Central memory CD8-positive, alpha-beta T cell (primary cell): ENCODE results near the gene METTL23.
"Not testable (repeated sequence)": the region's sequence is repeated elsewhere in the genome, so short reads cannot be mapped to it uniquely, and the experiment has no call there.

Experiments used
- ATAC-seq: fragments of 150-1000 bp; cut with Tn5 transposase; replicated peaks from 2 replicates; pipeline ENCODE4 v1.10.0; 2022; ENCODE audit warnings: mild to moderate bottlenecking, moderate FRiP score, moderate number of reproducible peaks; ENCODE audit not compliant: poor library complexity, severe bottlenecking; ENCODE audit errors: extremely low read depth
- DNase-seq, 2 donors: peaks; one replicate each; pipeline ENCODE4 v3.0.0; 2021; ENCODE audit warnings: low spot score in 2 of 2
- H3K27ac Mint-ChIP-seq: one replicate; pipeline ENCODE4 v1.8.0; 2022; ENCODE audit warnings: low read depth, mild to moderate bottlenecking, moderate library complexity, mixed read lengths
- H3K27me3 Mint-ChIP-seq: one replicate; pipeline ENCODE4 v1.8.0; 2022; ENCODE audit warnings: mixed read lengths
- H3K36me3 Mint-ChIP-seq: one replicate; pipeline ENCODE4 v1.8.0; 2022; ENCODE audit warnings: mild to moderate bottlenecking, moderate library complexity, mixed read lengths; ENCODE audit not compliant: insufficient read depth
- H3K4me1 Mint-ChIP-seq: one replicate; pipeline ENCODE4 v1.8.0; 2022; ENCODE audit warnings: mixed read lengths
- H3K4me3 Mint-ChIP-seq: one replicate; pipeline ENCODE4 v1.8.0; 2022; ENCODE audit warnings: mild to moderate bottlenecking, moderate library complexity, mixed read lengths
- H3K9me3 Mint-ChIP-seq: one replicate; pipeline ENCODE4 v1.8.0; 2022; ENCODE audit warnings: mixed read lengths

The METTL23 gene

DNA sequence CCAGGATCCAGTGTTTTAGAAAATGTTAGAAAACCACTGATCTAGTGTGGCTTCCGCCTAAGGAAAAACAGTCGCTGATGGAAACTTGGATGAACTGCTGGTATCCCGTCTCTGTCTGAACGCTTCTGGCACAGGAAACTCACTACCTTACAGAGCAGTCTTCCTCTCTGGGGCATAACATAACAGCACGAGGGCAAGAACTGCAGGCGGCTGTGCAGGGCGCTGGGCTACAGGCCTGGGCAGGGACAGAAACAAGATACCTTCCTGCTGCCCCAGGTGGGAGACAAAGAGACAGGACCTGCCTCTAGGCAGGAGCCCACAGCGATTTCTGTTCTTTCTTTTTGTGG is 26.4 kb upstream of the METTL23 start:
- H3K36me3 Mint-ChIP-seq, result no peaks in the 10 kb centered on the region
- H3K27me3 Mint-ChIP-seq, result no peaks in the 10 kb centered on the region
- DNase-seq (no peak), ATAC-seq (peak; percentile 26)
- peaks cover 35% of the 10 kb centered on the region for H3K4me1 Mint-ChIP-seq
- peak overlapping the region; percentile 61 for H3K4me3 Mint-ChIP-seq
- no peaks in the 10 kb centered on the region for H3K9me3 Mint-ChIP-seq
- peak overlapping the region; percentile 79 for H3K27ac Mint-ChIP-seq

DNA sequence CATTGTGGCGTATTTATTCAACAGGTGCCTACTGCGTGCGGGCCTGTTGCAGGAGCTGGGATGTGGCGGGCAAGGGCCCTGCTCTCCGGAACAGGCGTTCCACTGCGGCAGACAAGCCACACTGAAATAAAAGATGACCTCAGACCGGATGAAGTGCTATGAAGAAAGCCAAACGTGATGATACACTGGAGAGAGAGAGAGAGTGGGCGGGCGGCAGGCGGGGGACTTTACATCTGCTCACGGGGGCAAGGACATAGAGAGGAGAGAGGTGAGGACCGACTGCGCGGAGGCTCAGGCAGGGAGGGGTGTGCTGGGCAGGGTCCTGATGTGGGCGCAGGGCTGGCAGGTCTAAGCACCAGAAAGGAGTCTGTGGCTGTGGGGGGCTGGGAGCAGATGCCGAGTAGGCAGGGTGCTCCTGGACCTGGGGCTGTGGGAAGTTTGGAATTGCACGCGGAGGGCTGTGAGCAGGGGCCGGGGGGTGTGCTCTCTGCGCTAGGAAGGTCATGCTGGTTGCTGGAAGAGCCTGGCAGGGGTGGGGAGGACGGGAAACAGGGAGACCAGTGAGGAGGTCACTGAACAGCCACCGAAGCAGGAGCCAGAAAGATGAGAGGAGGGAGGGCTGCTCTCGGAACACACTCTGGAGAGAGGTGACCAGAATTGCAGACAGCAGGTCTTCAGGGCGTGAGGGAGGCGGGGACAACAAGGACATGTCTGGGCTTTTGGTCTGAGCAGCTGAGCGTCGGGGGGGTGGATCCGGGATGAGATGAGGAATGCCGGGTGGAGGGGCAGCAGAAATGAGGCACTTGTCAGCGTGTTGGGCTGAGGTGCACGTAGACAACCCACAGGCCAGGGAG is 25.8 kb upstream of the METTL23 start:
- peak overlapping the region; percentile 61 for H3K4me3 Mint-ChIP-seq
- DNase-seq (peak in 1 of 2 donors; percentile 32), ATAC-seq (peak; percentile 84)
- H3K27me3 Mint-ChIP-seq, result no peaks in the 10 kb centered on the region
- H3K36me3 Mint-ChIP-seq, result no peaks in the 10 kb centered on the region
- H3K27ac Mint-ChIP-seq, result peak overlapping the region; percentile 79
- no peaks in the 10 kb centered on the region for H3K9me3 Mint-ChIP-seq
- peaks cover 29% of the 10 kb centered on the region for H3K4me1 Mint-ChIP-seq

DNA sequence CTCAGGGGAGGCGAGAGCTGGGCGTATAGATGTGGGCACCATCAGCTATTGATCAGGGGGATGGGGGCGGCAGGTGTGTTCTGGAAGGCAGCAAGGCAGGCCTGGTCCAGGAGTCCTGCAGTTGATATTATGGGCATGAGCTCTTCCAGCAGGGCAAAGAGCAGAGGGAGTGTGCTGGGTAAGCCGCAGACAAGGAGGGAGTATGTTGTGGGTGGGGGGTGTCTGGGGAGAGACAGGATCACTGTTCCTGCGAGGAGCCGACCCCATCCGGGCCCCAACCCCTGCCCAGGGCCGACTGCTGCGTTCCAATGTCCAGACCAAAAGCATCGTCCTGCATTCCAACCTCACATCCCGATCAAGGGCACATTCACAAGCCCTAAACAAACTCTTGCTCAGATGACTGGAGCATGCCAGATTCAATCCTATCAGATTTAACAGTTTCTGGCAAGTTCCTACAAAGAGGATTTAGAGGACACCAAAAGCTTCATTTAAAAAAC is 25.1 kb upstream of the METTL23 start:
- Mint-ChIP-seq H3K9me3 (no peaks in the 10 kb centered on the region), H3K36me3 (no peaks in the 10 kb centered on the region), H3K27me3 (no peaks in the 10 kb centered on the region), H3K4me1 (peaks cover 26% of the 10 kb centered on the region), H3K4me3 (no peak overlapping the region), H3K27ac (no peak overlapping the region)
- ATAC-seq (no peak), DNase-seq (no peak)

DNA sequence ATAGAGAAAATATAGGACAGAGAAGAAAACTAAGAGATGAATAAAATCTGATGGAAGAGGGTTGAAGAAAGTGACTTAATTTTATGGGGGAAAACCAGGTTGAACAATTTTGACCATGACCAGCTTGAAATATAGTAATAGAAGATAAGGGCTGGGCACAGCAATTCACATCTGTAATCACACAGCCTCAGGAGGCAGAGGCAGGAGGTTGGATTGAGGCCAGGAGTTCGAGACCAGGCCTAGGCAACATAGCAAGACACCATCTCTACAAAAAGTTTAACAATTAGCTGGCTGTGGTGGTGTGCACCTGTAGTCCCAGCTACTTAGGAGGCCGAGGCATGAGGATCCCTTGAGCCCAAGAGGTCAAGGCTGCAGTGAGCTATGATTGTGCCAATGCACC is 24.6 kb upstream of the METTL23 start:
- Mint-ChIP-seq H3K4me3 (no peak overlapping the region), H3K27me3 (no peaks in the 10 kb centered on the region), H3K9me3 (no peaks in the 10 kb centered on the region), H3K36me3 (no peaks in the 10 kb centered on the region), H3K27ac (no peak overlapping the region), H3K4me1 (peaks cover 26% of the 10 kb centered on the region)
- no peak for DNase-seq
- no peak for ATAC-seq

DNA sequence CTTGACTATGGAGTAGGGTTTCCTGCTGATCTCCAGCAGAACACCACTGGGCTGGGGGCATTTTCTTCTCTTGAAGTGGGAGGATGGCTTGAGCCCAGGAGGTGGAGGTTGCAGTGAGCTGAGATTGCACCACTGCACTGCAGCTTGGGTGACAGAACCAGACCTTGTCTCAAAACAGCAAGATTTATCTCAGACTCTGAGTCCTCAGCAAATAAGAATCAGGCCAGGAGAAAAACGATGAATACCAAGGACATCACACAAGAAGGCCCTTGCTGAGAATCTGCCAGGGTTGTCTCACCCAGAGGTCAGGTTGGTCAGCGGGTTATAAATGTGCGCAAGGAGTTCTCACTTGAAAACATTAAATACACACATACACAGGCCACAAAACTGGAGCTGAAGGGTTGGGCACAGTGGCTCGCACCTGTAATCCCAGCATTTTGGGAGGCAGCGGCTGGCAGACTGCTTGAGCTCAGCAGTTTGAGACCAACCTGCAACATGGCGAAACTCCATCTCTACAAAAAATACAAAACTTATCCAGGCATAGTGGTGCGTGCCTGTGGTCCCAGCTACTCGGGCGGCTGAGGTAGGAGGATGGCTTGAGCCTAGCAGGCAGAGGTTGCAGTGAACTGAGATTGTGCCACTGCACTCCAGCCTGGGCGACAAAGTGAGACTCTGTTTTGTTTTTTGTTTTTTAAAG is 23.6 kb upstream of the METTL23 start:
- no peak for ATAC-seq
- Mint-ChIP-seq H3K27ac (no peak overlapping the region), H3K36me3 (no peaks in the 10 kb centered on the region)

DNA sequence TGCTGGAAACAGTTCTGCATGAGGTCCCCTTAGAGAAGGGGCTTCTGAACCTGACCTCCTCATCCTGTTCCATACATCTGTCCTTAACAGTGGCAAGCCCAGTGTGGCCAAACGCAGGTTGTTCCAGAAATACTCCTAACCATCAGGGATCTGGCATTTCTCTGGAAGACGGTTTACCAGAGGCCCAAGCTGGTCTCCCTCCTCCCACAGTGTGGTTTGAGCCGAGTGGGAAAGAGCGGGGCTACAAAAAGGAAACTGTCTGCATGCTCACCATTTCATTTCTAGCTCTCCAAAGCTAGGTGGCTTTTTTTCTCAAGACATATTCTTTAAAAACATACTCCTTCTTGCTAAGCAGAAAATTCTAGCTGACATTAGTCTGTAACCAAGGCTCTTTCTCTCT is 21.8 kb upstream of the METTL23 start:
- no peaks in the 10 kb centered on the region for H3K36me3 Mint-ChIP-seq
- DNase-seq (no peak), ATAC-seq (no peak)
- no peak overlapping the region for H3K27ac Mint-ChIP-seq
- no peaks in the 10 kb centered on the region for H3K9me3 Mint-ChIP-seq
- H3K4me3 Mint-ChIP-seq, result no peak overlapping the region
- H3K4me1 Mint-ChIP-seq, result peaks cover 27% of the 10 kb centered on the region
- no peaks in the 10 kb centered on the region for H3K27me3 Mint-ChIP-seq

More for the DNA sequence above, 23.6 kb upstream of the METTL23 start:
- Mint-ChIP-seq H3K4me3 (no peak overlapping the region), H3K9me3 (no peaks in the 10 kb centered on the region), H3K27me3 (no peaks in the 10 kb centered on the region), H3K4me1 (peaks cover 26% of the 10 kb centered on the region)
- DNase-seq, result no peak

DNA sequence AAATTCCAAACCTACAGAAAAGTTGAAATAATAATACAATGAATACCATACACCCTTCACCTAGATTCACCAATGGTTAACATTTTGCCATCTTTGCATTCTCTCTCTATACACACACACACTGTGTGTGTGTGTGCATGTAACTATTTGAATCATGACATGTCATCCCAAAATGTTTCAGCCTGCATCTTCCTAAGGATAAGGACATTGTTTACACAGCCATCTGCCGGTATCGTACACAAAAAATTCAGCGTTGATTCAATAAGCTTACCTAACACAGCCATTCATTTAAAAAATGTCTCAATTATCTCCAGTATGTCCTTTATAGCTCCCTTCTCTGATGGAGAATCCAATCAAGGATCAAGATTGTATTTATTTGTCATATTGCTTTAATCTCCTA is 19.8 kb upstream of the METTL23 start:
- H3K4me3 Mint-ChIP-seq, result no peak overlapping the region
- ATAC-seq, result no peak
- H3K27ac Mint-ChIP-seq, result no peak overlapping the region

DNA sequence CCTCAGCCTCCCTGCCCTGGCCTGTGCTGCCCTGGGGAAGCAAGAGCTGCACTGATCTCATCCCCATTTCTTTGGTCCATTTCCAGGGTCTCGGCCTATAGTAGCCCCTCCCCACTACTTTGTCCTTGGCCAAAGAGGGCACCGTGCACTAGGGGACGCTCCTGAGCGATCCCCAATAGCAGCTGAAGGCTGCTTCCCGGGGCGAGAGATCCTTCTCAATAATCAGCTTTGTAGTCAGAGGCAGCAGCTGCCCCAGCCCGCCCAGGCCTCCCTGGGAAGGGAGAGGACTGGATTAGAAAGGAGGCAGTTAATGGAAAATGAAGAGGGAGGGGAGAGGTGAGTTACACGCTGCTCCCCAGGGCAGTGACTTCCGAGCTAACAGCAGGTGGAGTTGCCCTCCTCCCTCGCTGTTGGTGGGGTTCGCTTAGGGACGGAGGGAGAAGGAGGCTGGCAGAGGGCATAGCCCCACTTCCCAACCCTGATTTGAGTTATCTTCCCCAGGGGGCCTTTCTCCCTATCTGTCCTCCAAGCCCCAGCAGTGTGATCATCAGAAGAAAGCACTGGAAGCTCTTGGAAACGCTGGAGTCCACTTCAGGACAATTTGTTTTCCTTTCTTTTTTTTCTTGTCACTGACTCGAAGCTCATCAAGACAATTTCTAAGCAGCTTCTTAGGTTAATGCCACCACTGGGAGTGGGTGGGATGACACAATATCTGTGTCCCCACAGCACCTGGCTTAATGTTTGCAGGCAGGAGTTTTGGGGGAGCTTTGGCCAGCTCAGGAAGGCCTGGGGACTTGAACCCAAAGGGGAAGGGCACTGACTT is 18.4 kb upstream of the METTL23 start:
- Mint-ChIP-seq H3K36me3 (peaks cover 5% of the 10 kb centered on the region), H3K27me3 (no peaks in the 10 kb centered on the region), H3K27ac (no peak overlapping the region), H3K9me3 (no peaks in the 10 kb centered on the region), H3K4me1 (peaks cover 17% of the 10 kb centered on the region), H3K4me3 (peak overlapping the region; percentile 72)
- no peak for DNase-seq
- ATAC-seq, result no peak

More for the DNA sequence above, 19.8 kb upstream of the METTL23 start:
- no peaks in the 10 kb centered on the region for H3K36me3 Mint-ChIP-seq
- no peaks in the 10 kb centered on the region for H3K9me3 Mint-ChIP-seq
- peaks cover 20% of the 10 kb centered on the region for H3K4me1 Mint-ChIP-seq
- no peaks in the 10 kb centered on the region for H3K27me3 Mint-ChIP-seq
- no peak for DNase-seq

DNA sequence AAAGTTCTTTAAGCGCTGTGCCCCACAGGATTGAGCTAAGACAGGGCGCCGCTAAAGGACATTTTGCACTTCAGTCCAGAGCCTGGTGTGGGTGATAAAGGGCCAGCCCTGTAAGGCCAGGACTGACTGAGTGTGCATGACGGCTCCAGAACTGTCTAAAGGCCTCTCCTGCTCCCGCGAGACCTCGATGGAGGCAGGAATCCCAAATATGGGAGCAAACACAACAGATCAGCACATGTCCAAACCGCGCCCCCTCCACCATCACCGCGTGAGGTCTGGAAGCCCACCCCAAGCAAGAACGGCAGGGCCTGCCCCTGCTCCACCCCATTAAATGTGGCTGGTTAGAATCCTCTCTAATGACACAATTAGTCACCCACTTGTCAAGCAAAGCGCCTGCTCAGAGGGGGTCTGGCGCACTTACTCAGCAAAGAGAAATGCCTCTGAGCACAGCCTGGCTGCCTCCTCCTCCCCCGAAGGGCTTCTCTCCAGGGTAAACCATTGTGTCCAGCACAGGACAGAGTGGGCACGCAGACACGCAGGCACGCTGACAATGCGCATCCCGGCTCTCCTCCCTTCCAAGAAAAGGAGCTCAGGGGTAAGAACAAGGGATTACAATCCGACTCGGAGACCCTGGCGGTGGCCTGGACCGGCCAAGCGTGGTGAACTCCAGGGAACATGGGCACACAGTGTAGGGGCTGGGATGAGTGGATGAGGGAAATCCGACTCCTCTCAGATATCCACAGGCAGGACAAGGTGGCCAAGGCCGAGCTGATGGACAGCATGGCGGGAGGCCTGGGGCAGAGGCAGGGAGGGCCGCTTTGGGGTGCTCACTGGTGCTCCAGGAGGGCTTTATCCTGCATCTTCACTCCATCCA is 17.3 kb upstream of the METTL23 start:
- Mint-ChIP-seq H3K9me3 (no peaks in the 10 kb centered on the region), H3K36me3 (peaks cover 9% of the 10 kb centered on the region), H3K27ac (no peak overlapping the region), H3K4me1 (peaks cover 17% of the 10 kb centered on the region), H3K27me3 (no peaks in the 10 kb centered on the region), H3K4me3 (peak overlapping the region; percentile 72)
- no peak for ATAC-seq
- DNase-seq, result no peak

DNA sequence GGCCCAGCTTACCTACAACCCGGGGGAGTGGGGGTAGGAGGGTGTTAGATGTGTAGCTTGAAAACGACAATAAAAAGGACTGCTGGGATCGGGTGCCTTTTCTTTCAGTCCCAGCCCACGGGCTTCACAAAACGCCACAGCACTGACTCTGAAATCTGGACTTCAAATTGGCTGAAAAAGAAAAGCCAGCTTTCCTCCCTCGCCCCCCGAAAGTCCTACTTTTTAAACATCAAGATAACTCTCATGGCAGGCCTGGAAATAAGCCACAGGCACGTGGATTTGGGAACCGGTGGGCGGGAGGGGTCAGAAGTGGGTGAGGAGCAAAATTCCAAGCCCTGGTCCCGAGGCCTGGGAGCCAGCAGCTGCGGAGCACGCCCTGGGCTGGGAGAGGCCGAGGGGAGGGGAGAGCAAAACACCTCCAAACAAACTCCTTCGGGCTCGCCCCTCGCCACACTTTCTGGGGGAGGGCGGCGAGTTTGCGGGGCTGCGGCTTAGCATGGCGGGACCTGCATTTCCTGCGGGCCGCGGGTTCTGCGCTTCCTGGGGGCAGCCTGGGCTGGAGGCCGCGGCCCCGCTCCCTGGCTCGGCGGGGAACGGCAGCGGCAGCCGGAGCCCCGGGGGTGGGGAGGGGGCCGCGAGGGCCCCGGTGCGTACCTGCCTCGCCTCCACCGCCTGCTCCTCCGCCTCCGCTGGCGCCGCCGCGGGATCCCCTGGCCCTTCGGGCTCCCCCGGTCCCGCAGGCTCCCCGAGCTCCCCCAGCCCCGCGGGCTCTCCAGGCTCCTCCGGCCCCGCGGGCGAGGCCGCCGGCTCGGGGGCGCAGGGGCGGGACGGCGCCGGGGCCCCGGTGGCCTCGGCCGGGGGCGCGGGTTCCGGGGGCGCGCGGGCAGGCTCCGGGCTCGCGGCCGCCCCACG is 16.4 kb upstream of the METTL23 start:
- ATAC-seq, H3K9me3 Mint-ChIP-seq, DNase-seq, H3K27ac Mint-ChIP-seq, H3K27me3 Mint-ChIP-seq: not testable (repeated sequence)
- Mint-ChIP-seq H3K4me3 (peak overlapping the region; percentile 72), H3K36me3 (peaks cover 13% of the 10 kb centered on the region), H3K4me1 (peaks cover 24% of the 10 kb centered on the region)
